ENCODE results near the gene ZNF20. TPM values are rescaled to one million over a fixed set of nuclear protein-coding genes. Genes with fewer than 3 reads are reported as not detected.

ZNF20 gene
- total RNA-seq, 4 donors from 2014 or later = 1.3 to 5.8 (median 3.1) TPM

DNA sequence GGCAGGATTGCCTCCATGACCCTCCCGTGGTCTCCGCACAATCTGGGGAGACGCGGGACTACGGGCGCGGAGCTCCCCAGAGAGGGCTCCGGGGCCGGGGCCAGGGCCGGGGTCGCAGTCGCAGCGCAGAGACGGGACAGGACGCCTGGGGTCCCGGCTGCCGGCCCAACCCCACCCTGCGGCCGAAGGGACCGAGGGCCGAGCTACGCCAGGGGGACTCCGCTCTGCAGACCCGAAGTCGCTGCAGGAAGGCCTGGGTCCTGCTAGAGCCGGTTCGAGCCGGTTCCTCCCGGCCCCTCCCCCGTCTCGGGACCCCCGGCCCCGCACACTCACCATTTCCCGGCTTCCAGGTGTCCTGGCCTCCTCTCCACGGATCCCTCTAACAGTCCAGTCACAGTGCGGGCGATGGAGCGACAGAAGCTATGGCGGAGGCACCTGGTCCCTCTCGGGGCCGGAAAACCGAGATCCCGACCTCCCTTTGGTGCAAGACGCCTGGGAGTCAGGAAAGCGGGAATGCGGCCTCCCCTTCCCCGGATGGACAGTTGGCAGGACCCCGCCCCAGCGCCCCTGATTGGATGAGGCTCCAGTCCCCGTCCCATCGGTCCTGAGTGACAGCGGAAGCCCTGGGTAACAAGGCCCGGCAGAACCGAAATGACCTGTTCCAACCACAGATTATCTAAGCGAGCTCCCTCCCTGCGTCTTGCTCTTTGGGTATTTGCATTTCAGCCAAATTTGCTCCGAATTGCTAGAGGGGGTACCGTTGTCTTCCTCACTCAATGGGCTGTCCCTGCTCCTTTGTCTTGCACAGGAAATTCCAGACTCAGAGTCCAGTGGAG is 16.3 kb upstream of the ZNF20 start, which contains the start of gene ZNF625:
Gene ZNF625 (minus strand): TSS at position 512 of the 836 bp plus-strand sequence. CDS start 176 bp downstream, at position 336.
- DNase-seq (ENCODE audit: extremely low spot score) = peak; percentile 97
- Histone ChIP-seq H3K9me3 (no peaks in the 10 kb centered on the region), H3K4me3 (peak within 1 kb of the TSS; percentile 71 to 98 (median 84)), H3K27ac (replicated peaks in 1 of 4) (peak within 1 kb of the TSS; percentile 80 to 89 (median 85)), H3K4me1 (peaks cover 15 to 28% (median 24%) of the 10 kb centered on the region in 4 donors), H3K27me3 (no peaks in the 10 kb centered on the region), H3K36me3 (peaks cover 0 to 4% (median 0%) of the 10 kb centered on the region in 4 donors)
- intact Hi-C loops (cut with DNase I) = no loop called here
- TF ChIP-seq EP300 (IDR thresholded peaks at IDR 0.05) = no peak
- peak; percentile 68 to 79 for TF ChIP-seq POLR2AphosphoS5 (IDR thresholded peaks at IDR 0.05)
- TF ChIP-seq, protein P1, sequence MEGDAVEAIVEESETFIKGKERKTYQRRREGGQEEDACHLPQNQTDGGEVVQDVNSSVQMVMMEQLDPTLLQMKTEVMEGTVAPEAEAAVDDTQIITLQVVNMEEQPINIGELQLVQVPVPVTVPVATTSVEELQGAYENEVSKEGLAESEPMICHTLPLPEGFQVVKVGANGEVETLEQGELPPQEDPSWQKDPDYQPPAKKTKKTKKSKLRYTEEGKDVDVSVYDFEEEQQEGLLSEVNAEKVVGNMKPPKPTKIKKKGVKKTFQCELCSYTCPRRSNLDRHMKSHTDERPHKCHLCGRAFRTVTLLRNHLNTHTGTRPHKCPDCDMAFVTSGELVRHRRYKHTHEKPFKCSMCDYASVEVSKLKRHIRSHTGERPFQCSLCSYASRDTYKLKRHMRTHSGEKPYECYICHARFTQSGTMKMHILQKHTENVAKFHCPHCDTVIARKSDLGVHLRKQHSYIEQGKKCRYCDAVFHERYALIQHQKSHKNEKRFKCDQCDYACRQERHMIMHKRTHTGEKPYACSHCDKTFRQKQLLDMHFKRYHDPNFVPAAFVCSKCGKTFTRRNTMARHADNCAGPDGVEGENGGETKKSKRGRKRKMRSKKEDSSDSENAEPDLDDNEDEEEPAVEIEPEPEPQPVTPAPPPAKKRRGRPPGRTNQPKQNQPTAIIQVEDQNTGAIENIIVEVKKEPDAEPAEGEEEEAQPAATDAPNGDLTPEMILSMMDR (IDR thresholded peaks at IDR 0.05) = no peak
- 0% methylated on average over 12 of the region's 58 CpGs for WGBS

DNA sequence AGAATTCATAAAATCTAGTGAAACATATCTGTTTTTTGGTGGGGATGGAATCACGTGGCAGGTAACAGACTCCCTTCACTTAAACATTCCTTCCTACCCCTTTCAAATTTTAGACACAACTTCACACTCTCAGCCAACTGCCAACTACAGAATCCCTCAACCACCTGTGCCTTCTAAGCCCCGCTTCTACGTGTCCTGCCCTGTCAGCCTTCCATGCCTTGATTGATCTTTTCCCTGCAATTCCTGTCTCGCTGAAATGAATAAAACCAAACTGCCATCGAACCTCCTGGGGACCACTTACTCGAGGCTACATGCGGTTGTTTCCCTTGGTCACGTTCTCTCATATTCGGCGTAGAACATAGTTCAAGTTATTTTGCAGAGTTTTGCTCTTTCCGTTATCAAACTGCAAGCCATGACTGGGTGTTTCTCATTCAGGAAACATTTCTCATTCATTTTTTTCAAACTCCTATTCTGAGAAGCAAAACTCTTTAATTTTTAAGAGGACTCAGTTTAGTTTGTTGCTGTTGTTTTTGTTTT is 15.2 kb upstream of the ZNF20 start:
- WGBS = 13% methylated on average over 11 of the region's 11 CpGs
- H3K36me3 ChIP-seq = peaks cover 1 to 8% (median 6%) of the 10 kb centered on the region in 4 donors
- peak overlapping the region; percentile 71 to 98 (median 84) for H3K4me3 ChIP-seq
- TF ChIP-seq EP300 (IDR thresholded peaks at IDR 0.05) (no peak), POLR2AphosphoS5 (IDR thresholded peaks at IDR 0.05) (no peak), POLR2A (IDR thresholded peaks at IDR 0.05; ENCODE audit: low read depth) (no peak)
- TF ChIP-seq, protein P1 (IDR thresholded peaks at IDR 0.05) = no peak
- peak overlapping the region; percentile 80 to 89 (median 85) for H3K27ac ChIP-seq (replicated peaks in 1 of 4)
- H3K9me3 ChIP-seq = no peaks in the 10 kb centered on the region
- intact Hi-C loops (cut with DNase I) = no loop called here
- H3K27me3 ChIP-seq = no peaks in the 10 kb centered on the region
- DNase-seq (ENCODE audit: extremely low spot score) = no peak
- peaks cover 15 to 28% (median 24%) of the 10 kb centered on the region in 4 donors for H3K4me1 ChIP-seq

DNA sequence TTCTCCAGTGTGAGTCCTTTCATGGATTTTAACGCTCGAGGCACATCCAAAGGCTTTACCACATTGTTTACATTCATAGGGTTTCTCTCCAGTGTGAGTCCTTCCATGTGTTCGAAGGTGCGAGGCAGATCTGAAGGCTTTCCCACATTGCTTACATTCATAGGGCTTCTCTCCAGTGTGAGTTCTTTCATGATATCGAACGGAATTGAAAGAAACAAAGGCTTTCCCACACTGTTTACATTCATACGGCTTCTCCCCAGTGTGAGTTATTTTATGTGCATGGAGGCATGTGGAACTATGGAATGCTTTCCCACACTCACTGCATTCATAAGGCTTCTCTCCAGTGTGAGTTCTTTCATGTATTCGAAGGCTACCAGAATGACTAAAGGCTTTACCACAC is 5.2 kb upstream of the ZNF20 start:
- WGBS = 82% methylated on average over 8 of the region's 8 CpGs
- DNase-seq (ENCODE audit: extremely low spot score) = no peak
- Histone ChIP-seq H3K36me3 (peaks cover 20 to 55% (median 37%) of the 10 kb centered on the region in 4 donors), H3K9me3 (no peaks in the 10 kb centered on the region), H3K27me3 (no peaks in the 10 kb centered on the region), H3K4me1 (peaks cover 10 to 12% (median 12%) of the 10 kb centered on the region in 4 donors), H3K4me3 (no peak overlapping the region), H3K27ac (replicated peaks in 1 of 4) (no peak overlapping the region)
- no peak for TF ChIP-seq POLR2A (IDR thresholded peaks at IDR 0.05; ENCODE audit: low read depth)
- TF ChIP-seq, protein P1 (IDR thresholded peaks at IDR 0.05) = no peak
- no peak for TF ChIP-seq EP300 (IDR thresholded peaks at IDR 0.05)
- no peak for TF ChIP-seq POLR2AphosphoS5 (IDR thresholded peaks at IDR 0.05)
- intact Hi-C loops (cut with DNase I) = no loop called here

DNA sequence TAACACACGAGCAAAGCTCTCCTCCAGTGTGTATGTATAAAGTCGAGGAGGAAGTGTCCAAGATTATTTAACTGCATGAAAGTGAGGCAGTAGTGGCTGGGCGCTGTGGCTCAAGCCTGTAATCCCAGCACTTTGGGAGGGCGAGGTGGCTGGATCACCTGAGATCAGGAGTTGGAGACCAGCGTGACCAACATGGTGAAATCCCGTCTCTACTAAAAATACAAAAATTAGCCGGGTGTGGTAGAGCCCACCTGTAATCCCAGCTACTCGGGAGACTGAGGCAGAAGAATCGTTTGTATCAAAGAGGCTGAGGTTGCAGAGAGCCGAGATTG is 1.2 kb upstream of the ZNF20 start:
- peaks cover 17 to 34% (median 28%) of the 10 kb centered on the region in 4 donors for H3K4me1 ChIP-seq
- WGBS = 59% methylated on average over 10 of the region's 10 CpGs
- peaks cover 13 to 37% (median 29%) of the 10 kb centered on the region in 4 donors for H3K36me3 ChIP-seq
- intact Hi-C loops (cut with DNase I) = loop anchor here (2.0 to 5.0 kb wide), 4 partner anchors 83 to 259 kb away; partner anchors contain the start of gene ZNF763
- H3K27ac ChIP-seq (replicated peaks in 1 of 4) = peak overlapping the region in 1 of 4 donors; percentile 88
- no peak for DNase-seq (ENCODE audit: extremely low spot score)
- TF ChIP-seq EP300 (IDR thresholded peaks at IDR 0.05) (no peak), POLR2A (IDR thresholded peaks at IDR 0.05; ENCODE audit: low read depth) (no peak), POLR2AphosphoS5 (IDR thresholded peaks at IDR 0.05) (no peak)
- TF ChIP-seq, protein P1 (IDR thresholded peaks at IDR 0.05) = no peak
- H3K27me3 ChIP-seq = no peaks in the 10 kb centered on the region
- H3K9me3 ChIP-seq = no peaks in the 10 kb centered on the region
- peak overlapping the region in 1 of 4 donors; percentile 93 for H3K4me3 ChIP-seq
